ENCODE results near the gene SKOR1. TPM values are rescaled to one million over a fixed set of nuclear protein-coding genes. Genes with fewer than 3 reads are reported as not detected.

Gene SKOR1
- total and polyA plus RNA-seq, 2 experiments from 2014 or later: 0.11 TPM; not detected in 1

GRCh38 chr15:67843092-67843501 is 17.8 kb downstream of the SKOR1 start:
- no peak overlapping the region for H3K27ac ChIP-seq
- no peaks in the 10 kb centered on the region for H3K9me3 ChIP-seq (ENCODE audit: low read depth)
- TF ChIP-seq EZH2phosphoT487 (IDR thresholded peaks at IDR 0.05; ENCODE audit: insufficient read depth, low read depth) (no peak), EZH2 (IDR thresholded peaks at IDR 0.05; ENCODE audit: insufficient read depth, poor library complexity, severe bottlenecking) (no peak)
- H3K79me2 ChIP-seq (ENCODE audit: insufficient read depth): no peaks in the 10 kb centered on the region
- H3K9ac ChIP-seq: no peak overlapping the region
- WGBS, 2 experiments (ENCODE audit: low coverage in 1 of 2, low lambda C conversion rate in 2 of 2, missing lambda C conversion rate in 2 of 2): 89 to 93% methylated on average over 7 of the region's 7 CpGs
- no peaks in the 10 kb centered on the region for H3K4me1 ChIP-seq (ENCODE audit: insufficient read depth)
- H2AFZ ChIP-seq: no peak overlapping the region
- no peak overlapping the region for H3K4me3 ChIP-seq
- H4K20me1 ChIP-seq (ENCODE audit: insufficient read depth): no peaks in the 10 kb centered on the region
- H3K36me3 ChIP-seq (ENCODE audit: low read depth): no peaks in the 10 kb centered on the region
- in situ Hi-C loops (cut with MboI): no loop called here
- H3K4me2 ChIP-seq (ENCODE audit: unreplicated experiment): no peak overlapping the region
- peaks cover 3% of the 10 kb centered on the region; the same call in 1 of the 2 replicates for H3F3A ChIP-seq (ENCODE audit: insufficient read depth)
- no peak for DNase-seq
- H3K9me2 ChIP-seq (ENCODE audit: insufficient read depth): no peaks in the 10 kb centered on the region
- no peaks in the 10 kb centered on the region for H3K27me3 ChIP-seq (replicated peaks; ENCODE audit: insufficient read depth)

GRCh38 chr15:67843571-67844387 is 18.5 kb downstream of the SKOR1 start:
- Histone ChIP-seq H4K20me1 (ENCODE audit: insufficient read depth) (no peaks in the 10 kb centered on the region), H3F3A (ENCODE audit: insufficient read depth) (peaks cover 3% of the 10 kb centered on the region; the same call in 1 of the 2 replicates), H2AFZ (no peak overlapping the region), H3K9me2 (ENCODE audit: insufficient read depth) (no peaks in the 10 kb centered on the region), H3K4me2 (ENCODE audit: unreplicated experiment) (no peak overlapping the region), H3K4me1 (ENCODE audit: insufficient read depth) (no peaks in the 10 kb centered on the region), H3K27ac (no peak overlapping the region), H3K9me3 (ENCODE audit: low read depth) (no peaks in the 10 kb centered on the region), H3K36me3 (ENCODE audit: low read depth) (no peaks in the 10 kb centered on the region), H3K79me2 (ENCODE audit: insufficient read depth) (no peaks in the 10 kb centered on the region), H3K27me3 (replicated peaks; ENCODE audit: insufficient read depth) (no peaks in the 10 kb centered on the region), H3K4me3 (no peak overlapping the region), H3K9ac (no peak overlapping the region)
- DNase-seq: no peak
- in situ Hi-C loops (cut with MboI): no loop called here
- WGBS, 2 experiments (ENCODE audit: low coverage in 1 of 2, low lambda C conversion rate in 2 of 2, missing lambda C conversion rate in 2 of 2): 75 to 79% methylated on average over 7 of the region's 7 CpGs
- TF ChIP-seq EZH2 (IDR thresholded peaks at IDR 0.05; ENCODE audit: insufficient read depth, poor library complexity, severe bottlenecking) (no peak), EZH2phosphoT487 (IDR thresholded peaks at IDR 0.05; ENCODE audit: insufficient read depth, low read depth) (no peak)

- Histone ChIP-seq H4K20me1 (ENCODE audit: insufficient read depth) (no peaks in the 10 kb centered on the region), H2AFZ (no peak overlapping the region), H3F3A (ENCODE audit: insufficient read depth) (no peaks in the 10 kb centered on the region; the same call in 1 of the 2 replicates), H3K79me2 (ENCODE audit: insufficient read depth) (no peaks in the 10 kb centered on the region), H3K4me2 (ENCODE audit: unreplicated experiment) (no peak overlapping the region), H3K9me2 (ENCODE audit: insufficient read depth) (no peaks in the 10 kb centered on the region), H3K27me3 (replicated peaks; ENCODE audit: insufficient read depth) (no peaks in the 10 kb centered on the region), H3K27ac (no peak overlapping the region), H3K9me3 (ENCODE audit: low read depth) (no peaks in the 10 kb centered on the region), H3K9ac (no peak overlapping the region), H3K4me1 (ENCODE audit: insufficient read depth) (no peaks in the 10 kb centered on the region), H3K4me3 (no peak overlapping the region), H3K36me3 (ENCODE audit: low read depth) (no peaks in the 10 kb centered on the region)
- WGBS, 2 experiments (ENCODE audit: low coverage in 1 of 2, low lambda C conversion rate in 2 of 2, missing lambda C conversion rate in 2 of 2): 76 to 79% methylated on average over 5 of the region's 5 CpGs
- TF ChIP-seq EZH2phosphoT487 (IDR thresholded peaks at IDR 0.05; ENCODE audit: insufficient read depth, low read depth) (no peak), EZH2 (IDR thresholded peaks at IDR 0.05; ENCODE audit: insufficient read depth, poor library complexity, severe bottlenecking) (no peak)
- in situ Hi-C loops (cut with MboI): no loop called here
- no peak for DNase-seq
These were observed 20.7 kb downstream of the SKOR1 start for GRCh38 chr15:67845974-67846373.

GRCh38 chr15:67849538-67849937 is 24.2 kb downstream of the SKOR1 start:
- no peak for TF ChIP-seq EZH2 (IDR thresholded peaks at IDR 0.05; ENCODE audit: insufficient read depth, poor library complexity, severe bottlenecking)
- no peak for TF ChIP-seq EZH2phosphoT487 (IDR thresholded peaks at IDR 0.05; ENCODE audit: insufficient read depth, low read depth)
- H3K79me2 ChIP-seq (ENCODE audit: insufficient read depth): no peaks in the 10 kb centered on the region
- no peak overlapping the region for H2AFZ ChIP-seq
- no peaks in the 10 kb centered on the region for H4K20me1 ChIP-seq (ENCODE audit: insufficient read depth)
- no peaks in the 10 kb centered on the region for H3K4me1 ChIP-seq (ENCODE audit: insufficient read depth)
- 90 to 96% methylated on average over 1 of the region's 1 CpG for WGBS, 2 experiments (ENCODE audit: low coverage in 1 of 2, low lambda C conversion rate in 2 of 2, missing lambda C conversion rate in 2 of 2)
- no peak overlapping the region for H3K4me3 ChIP-seq
- in situ Hi-C loops (cut with MboI): no loop called here
- H3K9me3 ChIP-seq (ENCODE audit: low read depth): no peaks in the 10 kb centered on the region
- H3K36me3 ChIP-seq (ENCODE audit: low read depth): no peaks in the 10 kb centered on the region
- H3K4me2 ChIP-seq (ENCODE audit: unreplicated experiment): no peak overlapping the region
- DNase-seq: no peak
- H3K27me3 ChIP-seq (replicated peaks; ENCODE audit: insufficient read depth): no peaks in the 10 kb centered on the region
- H3K9me2 ChIP-seq (ENCODE audit: insufficient read depth): no peaks in the 10 kb centered on the region
- no peaks in the 10 kb centered on the region; the same call in 1 of the 2 replicates for H3F3A ChIP-seq (ENCODE audit: insufficient read depth)
- no peak overlapping the region for H3K9ac ChIP-seq
- H3K27ac ChIP-seq: no peak overlapping the region

Data from GM23248 (cell line).